Endothelial cell (in vitro differentiated cells): ENCODE measurements around the gene TTC13. TPM values are rescaled to one million over a fixed set of nuclear protein-coding genes. Genes with fewer than 3 reads are reported as not detected.

Source experiments
- DNase-seq: peaks from one replicate; pipeline ENCODE4 v3.0.0; 2021; ENCODE audit warnings: low spot score
- H3K27ac Mint-ChIP-seq: one replicate; pipeline ENCODE4 v1.8.0; 2021; ENCODE audit warnings: mixed read lengths, inconsistent platforms; ENCODE audit not compliant: unreplicated experiment
- H3K27me3 Mint-ChIP-seq: one replicate; pipeline ENCODE4 v1.8.0; 2021; ENCODE audit warnings: mild to moderate bottlenecking, moderate library complexity, mixed read lengths, inconsistent platforms; ENCODE audit not compliant: unreplicated experiment
- H3K36me3 Mint-ChIP-seq: one replicate; pipeline ENCODE4 v1.8.0; 2021; ENCODE audit warnings: mild to moderate bottlenecking, low read depth, mixed read lengths, inconsistent platforms; ENCODE audit not compliant: unreplicated experiment
- H3K4me1 Mint-ChIP-seq: one replicate; pipeline ENCODE4 v1.8.0; 2021; ENCODE audit warnings: mild to moderate bottlenecking, mixed read lengths, inconsistent platforms; ENCODE audit not compliant: unreplicated experiment
- H3K4me3 Mint-ChIP-seq: one replicate; pipeline ENCODE4 v1.8.0; 2021; ENCODE audit warnings: mild to moderate bottlenecking, mixed read lengths, inconsistent platforms; ENCODE audit not compliant: unreplicated experiment
- H3K9me3 Mint-ChIP-seq: one replicate; pipeline ENCODE4 v1.8.0; 2021; ENCODE audit warnings: mixed read lengths, inconsistent platforms; ENCODE audit not compliant: unreplicated experiment
- total RNA-seq: library from RNA; stranded (reverse); fragmentation: NEBNext Ultra II Directional; extraction: Animal tissue kit (Norgen Biotek cat#: 25700); gene quantifications from one replicate; pipeline ENCODE4 v1.2.1, GENCODE V29; 2021; ENCODE audit not compliant: unreplicated experiment
- TF ChIP-seq, protein P1 (sequence below): fragments of 200-600 bp; sonication (generic); IDR thresholded peaks from one replicate; pipeline ENCODE4 v1.5.0; 2021; ENCODE audit warnings: antibody characterized with exemption; ENCODE audit not compliant: unreplicated experiment

Gene TTC13
- total RNA-seq, 1 donor from 2014 or later = 62.5 TPM

DNA sequence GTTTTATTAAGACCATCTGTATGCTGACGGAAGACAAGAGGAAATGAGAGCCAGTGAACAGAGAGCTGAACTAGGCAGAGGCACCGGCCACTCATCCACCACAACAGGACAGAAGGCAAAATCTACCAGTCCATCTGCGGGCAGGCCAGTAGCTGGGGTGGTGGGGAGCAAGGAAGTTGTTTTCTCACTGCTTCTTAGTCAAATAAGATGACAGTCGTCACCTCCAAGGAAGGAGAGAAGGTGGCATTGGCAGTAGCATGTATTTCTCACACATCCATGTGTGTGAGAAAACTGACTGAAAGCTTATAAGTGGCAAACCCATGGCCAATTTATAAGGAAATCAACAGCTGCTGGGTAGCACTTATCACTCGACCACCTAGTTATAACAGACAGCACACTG is 8.2 kb downstream of the TTC13 start:
- Mint-ChIP-seq H3K4me3 (no peak overlapping the region), H3K27ac (no peak overlapping the region), H3K27me3 (no peaks in the 10 kb centered on the region), H3K4me1 (peaks cover 33% of the 10 kb centered on the region), H3K36me3 (peaks cover 1% of the 10 kb centered on the region), H3K9me3 (no peaks in the 10 kb centered on the region)
- TF ChIP-seq, protein P1, sequence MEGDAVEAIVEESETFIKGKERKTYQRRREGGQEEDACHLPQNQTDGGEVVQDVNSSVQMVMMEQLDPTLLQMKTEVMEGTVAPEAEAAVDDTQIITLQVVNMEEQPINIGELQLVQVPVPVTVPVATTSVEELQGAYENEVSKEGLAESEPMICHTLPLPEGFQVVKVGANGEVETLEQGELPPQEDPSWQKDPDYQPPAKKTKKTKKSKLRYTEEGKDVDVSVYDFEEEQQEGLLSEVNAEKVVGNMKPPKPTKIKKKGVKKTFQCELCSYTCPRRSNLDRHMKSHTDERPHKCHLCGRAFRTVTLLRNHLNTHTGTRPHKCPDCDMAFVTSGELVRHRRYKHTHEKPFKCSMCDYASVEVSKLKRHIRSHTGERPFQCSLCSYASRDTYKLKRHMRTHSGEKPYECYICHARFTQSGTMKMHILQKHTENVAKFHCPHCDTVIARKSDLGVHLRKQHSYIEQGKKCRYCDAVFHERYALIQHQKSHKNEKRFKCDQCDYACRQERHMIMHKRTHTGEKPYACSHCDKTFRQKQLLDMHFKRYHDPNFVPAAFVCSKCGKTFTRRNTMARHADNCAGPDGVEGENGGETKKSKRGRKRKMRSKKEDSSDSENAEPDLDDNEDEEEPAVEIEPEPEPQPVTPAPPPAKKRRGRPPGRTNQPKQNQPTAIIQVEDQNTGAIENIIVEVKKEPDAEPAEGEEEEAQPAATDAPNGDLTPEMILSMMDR = no peak
- DNase-seq = no peak

DNA sequence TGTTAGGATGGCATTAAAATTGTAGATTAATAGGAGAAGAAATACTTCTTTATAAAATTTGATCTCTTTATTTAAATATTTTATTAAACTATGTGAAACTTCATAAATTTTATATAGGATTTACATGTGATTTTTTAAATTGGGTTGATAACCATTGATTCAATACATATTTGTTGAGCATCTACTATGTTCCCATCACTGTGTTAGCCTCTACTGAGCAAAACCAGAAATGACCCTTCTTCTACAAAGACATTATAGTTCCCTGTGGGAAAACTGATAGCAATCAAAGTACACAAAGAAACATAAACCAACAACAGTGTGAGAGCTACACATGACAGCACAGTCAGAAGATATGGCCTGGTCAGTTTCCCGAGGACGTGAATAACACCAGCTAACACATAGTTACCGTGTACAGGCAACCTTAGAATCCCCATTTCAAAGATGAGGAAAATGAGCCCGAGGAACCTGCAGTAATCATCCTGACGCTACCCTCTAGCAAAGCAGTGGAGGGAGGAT is 12.2 kb downstream of the TTC13 start:
- H3K36me3 Mint-ChIP-seq = no peaks in the 10 kb centered on the region
- no peak for DNase-seq
- no peaks in the 10 kb centered on the region for H3K27me3 Mint-ChIP-seq
- H3K27ac Mint-ChIP-seq = no peak overlapping the region
- H3K4me1 Mint-ChIP-seq = peaks cover 7% of the 10 kb centered on the region
- TF ChIP-seq, protein P1 = no peak
- H3K4me3 Mint-ChIP-seq = no peak overlapping the region
- H3K9me3 Mint-ChIP-seq = no peaks in the 10 kb centered on the region

- Mint-ChIP-seq H3K36me3 (no peaks in the 10 kb centered on the region), H3K4me1 (peaks cover 5% of the 10 kb centered on the region), H3K4me3 (no peak overlapping the region), H3K27ac (no peak overlapping the region), H3K9me3 (no peaks in the 10 kb centered on the region), H3K27me3 (no peaks in the 10 kb centered on the region)
- no peak for DNase-seq
- TF ChIP-seq, protein P1 = no peak
Observed at GRCh38 chr1:230965535-230965934, 13.1 kb downstream of the TTC13 start.

GRCh38 chr1:230964896-230965295 is 13.8 kb downstream of the TTC13 start:
- Mint-ChIP-seq H3K4me1 (no peaks in the 10 kb centered on the region), H3K4me3 (no peak overlapping the region), H3K36me3 (no peaks in the 10 kb centered on the region), H3K9me3 (no peaks in the 10 kb centered on the region), H3K27me3 (no peaks in the 10 kb centered on the region), H3K27ac (no peak overlapping the region)
- no peak for DNase-seq
- TF ChIP-seq, protein P1 = no peak

DNA sequence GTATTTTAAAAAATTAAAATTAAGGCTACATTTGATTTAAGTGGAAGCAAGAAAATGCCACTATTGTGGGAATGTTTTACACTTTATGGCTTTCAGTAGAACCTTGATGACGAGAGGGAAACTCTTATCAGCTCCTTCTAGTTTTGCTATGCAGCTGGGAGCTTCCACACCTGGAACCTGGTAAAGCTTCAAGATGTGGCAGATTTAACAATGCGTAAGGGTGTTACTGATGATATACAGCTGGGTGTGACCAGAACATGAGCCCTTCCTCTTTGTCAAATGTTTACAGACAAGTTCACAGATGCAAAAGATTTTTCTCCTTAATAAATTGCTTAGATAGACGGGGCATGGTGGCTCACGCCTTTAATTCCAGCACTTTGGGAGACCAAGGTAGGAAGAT is 20.3 kb downstream of the TTC13 start:
- Mint-ChIP-seq H3K36me3 (peaks cover 12% of the 10 kb centered on the region), H3K27me3 (peaks cover 3% of the 10 kb centered on the region), H3K4me1 (no peaks in the 10 kb centered on the region), H3K27ac (no peak overlapping the region), H3K4me3 (no peak overlapping the region), H3K9me3 (no peaks in the 10 kb centered on the region)
- DNase-seq = no peak
- TF ChIP-seq, protein P1 = no peak
